Putamen (tissue), 1 donor: ENCODE data around the gene IGSF23.
"Not testable (repeated sequence)": the region's sequence is repeated elsewhere in the genome, so short reads cannot be mapped to it uniquely, and the experiment has no call there.

ENCODE experiments used
- DNase-seq: peaks from one replicate; pipeline ENCODE4 v3.0.0-alpha.2; 2016; ENCODE audit warnings: low spot score

Gene IGSF23

DNA sequence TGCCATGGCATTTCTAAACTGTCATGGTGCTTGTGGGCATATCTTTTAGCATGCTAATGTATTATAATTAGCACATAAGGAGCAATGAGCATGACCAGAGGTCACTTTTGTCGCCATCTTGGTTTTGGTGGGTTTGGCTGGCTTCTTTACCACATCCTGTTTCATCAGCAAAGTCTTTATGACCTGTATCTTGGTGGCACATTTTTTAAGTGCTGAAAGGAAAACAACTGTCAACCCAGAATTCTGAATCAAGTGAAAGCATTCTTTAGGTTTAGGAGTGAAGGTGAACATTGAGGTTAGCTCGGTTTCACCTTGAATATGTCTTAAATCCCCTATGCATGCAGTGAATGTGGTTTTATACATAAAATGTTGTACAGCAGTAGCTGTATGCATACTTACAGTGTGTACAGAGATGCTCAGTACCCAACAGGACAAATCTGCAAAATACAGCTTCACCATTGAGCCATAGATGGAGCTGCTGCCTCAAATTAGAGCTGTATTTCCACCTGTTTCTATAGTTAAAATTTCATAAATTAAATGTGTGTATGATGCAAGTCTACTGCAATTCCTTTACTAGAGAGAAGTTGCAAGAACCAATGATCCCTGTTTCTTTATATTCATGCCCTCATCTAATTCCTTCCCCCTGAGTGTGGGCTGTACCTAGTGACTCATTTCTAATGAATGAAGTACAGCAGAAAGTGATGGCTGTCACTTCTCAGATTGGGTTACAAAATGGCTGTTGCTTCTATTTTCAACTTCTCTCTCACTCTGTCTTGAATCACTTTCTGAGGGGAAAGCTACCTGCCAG lies 25.2 kb upstream of the IGSF23 start:
- peak; percentile 53 for DNase-seq

DNA sequence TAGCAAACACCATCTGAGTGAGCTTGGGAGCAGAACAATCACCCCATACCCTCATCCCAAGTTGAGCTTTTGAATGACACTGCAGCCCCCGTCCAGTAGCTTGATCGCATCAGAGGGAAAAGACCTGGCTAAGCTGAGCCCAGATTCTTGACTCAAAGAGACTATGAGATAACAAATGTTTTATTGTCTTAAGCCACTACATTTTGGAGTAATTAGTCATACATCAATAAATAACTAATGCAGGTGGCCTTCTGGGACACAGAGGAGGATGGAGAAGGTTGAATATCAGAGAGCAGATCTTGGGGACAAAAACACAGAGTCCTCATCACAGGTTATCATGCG lies 24.6 kb upstream of the IGSF23 start:
- DNase-seq = no peak

DNA sequence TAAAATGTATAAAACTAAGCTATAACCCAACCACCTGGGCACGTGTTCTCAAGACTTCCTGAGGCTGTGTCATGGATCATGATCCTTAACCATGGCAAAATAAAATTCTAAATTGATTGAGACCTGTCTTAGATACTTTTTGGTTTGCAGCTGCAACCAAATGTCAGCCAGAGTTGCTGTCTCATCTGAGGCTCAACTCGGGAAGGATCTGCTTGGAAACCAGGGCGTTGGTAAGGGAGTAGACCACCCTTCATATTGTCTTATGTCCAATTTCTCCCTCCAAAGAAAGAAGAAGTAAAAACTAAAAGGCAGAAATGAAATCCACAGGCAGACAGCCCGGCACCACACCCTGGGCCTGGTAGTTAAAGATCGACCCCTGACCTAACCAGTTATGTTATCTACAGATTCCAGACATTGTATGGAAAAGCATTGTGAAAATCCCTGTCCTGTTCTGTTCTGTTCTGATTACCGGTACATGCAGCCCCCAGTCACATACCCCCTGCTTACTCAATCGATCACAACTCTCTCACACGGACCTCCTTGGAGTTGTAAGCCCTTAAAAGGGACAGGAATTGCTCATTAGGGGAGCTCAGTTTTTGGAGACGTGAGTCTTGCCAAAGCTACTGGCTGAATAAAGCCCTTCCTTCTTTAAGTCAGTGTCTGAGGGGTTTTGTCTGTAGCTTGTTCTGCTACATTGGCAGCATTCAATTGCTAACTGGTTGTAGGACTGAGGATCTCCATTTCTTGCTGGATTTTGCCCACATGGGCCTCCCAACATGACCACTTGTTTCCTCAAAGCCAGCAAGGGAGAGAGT lies 22.9 kb upstream of the IGSF23 start:
- DNase-seq = no peak

DNA sequence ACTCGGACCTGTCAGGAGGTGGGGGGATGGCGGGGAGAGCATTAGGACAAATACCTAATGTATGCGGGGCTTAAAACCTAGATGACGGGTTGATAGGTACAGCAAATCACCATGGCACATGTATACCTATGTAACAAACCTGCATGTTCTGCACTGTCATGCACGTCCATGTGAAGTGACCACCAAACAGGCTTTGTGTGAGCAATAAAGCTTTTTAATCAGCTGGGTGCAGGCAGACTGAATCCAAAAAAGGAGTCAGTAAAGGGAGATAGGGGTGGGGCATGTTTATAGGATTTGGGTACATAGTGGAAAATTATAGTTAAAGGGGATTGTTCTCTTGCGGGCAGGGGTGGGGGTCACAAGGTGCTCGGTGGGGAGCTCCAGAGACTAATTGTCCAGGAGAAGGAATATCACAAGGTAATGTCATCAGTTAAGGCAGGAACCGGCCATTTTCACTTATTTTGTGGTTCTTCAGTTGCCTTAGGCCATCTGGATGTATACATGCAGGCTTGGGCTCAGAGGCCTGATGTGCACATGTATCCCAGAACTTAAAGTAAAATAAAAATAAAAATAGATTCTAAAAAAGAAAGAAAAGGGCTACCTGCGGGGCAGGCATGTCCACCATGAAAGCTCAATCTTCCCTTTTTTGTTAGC lies 21.9 kb upstream of the IGSF23 start:
- DNase-seq = not testable (repeated sequence)

DNA sequence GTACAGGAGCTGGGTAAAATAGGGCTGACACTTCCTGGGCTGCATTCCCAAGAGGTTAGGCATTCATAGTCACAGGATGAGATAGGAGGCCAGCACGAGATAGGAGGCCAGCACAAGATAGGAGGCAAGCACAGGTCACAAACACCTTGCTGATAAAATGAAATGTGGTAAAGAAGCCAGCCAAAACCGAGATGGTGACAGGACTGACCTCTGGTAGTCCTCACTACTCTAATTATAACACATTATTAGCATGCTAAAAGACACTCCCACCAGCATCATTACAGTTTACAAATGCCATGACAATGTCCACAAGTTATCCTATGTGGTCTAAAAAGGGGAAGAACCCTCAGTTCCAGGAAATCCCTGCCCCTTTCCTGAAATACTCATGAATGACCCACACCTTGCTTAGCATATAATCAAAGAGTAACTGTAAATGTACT lies 20.9 kb upstream of the IGSF23 start:
- DNase-seq = no peak

DNA sequence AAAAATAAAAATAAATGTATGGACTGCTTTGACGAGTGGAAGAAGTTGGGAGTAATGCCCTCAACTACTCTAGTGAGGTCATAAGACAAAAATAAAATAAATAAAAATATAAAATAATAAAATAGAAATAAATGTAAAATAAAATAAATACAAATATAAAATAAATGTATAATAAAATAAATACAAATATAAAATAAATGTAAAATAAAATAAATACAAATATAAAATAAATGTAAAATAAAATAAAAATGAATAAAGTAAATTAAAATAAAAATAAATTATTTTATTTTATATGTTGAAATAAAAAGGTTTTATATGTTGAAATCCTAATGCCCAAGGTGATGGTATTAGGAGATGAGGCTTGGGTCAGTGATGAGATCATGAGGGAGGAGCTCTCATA lies 20.1 kb upstream of the IGSF23 start:
- no peak for DNase-seq

DNA sequence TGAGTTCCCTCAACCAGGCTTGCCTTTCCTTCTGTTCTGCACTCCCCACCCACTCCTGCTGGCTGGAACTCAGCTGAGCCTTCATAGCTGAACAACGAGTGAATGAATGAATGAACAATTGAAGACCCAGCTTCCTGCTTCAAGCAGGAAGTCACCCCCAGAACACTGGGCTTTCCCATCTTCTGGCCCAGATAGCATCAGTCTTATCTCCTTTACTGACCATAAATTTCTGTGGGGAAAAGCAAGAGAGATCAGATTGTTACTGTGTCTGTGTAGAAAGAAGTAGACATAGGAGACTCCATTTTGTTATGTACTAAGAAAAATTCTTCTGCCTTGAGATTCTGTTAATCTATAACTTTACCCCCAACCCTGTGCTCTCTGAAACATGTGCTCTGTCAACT lies 19.5 kb upstream of the IGSF23 start:
- not testable (repeated sequence) for DNase-seq

DNA sequence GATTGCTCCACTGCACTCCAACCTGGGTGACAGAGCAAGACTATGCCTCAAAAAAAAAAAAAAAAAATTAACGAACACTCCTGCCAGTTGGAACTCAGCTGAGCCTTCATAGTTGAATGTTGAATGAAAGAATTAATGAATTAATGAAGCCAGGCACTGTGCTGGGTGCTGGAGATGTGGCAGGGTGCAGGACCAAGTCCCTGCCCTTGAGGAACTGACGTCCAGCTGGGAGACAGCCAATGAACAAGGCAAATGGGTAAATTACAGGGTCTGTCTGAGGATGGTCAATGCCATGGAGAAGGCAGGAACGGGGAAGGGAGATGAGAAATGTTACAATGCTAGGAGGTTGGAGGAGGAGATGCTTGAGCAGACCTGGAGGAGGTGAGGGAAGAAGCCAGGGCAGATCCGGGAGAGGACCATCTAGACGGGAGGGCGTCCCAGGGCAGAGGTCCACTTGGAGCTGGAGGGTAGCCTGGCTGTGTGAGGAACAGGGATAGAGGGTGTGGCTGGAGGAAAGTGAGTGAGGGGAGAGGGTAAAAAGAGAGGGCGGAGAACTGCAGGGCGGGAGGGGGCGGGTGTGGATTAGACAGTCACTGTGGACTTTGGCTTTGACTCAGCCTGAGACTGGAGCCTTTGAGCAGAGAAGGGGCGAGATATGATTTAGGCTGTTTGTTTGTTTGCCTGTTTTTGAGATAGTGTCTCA lies 16.8 kb upstream of the IGSF23 start:
- no peak for DNase-seq

DNA sequence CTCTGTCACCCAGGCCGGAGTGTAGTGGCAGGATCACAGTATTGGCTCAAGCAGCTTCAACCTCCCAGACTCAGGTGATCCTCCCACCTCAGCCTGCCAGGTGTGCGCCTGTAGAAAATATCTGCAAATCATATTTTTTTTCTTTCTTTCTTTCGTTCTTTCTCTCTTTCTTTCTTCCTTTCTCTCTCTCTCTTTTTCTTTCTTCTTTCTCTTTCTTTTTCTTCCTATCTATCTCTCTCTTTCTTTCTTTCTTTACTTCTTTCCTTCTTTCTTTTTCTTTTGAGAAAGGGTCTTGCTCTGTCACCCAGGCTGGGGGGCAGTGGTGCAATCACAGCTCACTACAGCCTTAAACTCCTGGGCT lies 16.3 kb upstream of the IGSF23 start:
- DNase-seq = no peak

DNA sequence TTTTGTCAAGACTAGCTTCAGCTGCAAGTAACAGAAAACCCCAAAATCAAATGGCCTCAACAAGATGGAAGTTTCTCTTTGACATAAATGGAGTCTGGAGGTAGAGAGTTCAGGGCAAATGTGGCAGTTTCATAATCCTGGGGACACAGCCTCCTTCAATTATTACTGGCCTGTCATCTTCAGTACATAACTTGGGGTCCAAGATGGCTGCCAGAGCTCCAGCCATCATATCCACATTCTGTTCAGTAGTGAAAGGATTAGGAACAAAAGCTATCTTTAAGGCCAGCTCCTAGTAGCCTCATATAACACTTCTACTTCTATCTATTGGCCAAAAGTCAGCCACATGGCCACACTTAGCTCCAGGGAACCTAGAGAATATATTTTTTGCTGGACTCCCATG lies 15.0 kb upstream of the IGSF23 start:
- DNase-seq = no peak

DNA sequence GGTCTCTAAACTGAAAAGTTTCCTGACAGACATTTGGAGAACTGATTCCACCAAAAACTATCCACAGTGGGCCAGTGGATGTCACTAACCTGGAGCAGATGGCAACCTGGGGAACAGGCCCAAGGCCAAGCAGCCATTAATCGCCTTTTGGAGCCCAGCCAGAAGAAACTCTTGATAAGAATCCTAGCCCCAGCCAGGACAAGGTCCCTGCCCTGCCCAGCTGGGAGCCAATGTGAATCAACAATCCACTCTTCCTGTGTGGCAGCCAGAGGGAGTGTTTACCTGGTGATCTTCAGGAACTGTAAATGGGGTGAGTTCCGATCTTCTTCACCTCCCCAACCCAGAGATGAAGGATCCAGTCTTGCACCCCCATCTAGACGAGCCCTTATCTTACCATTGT lies 14.5 kb upstream of the IGSF23 start:
- DNase-seq = no peak

DNA sequence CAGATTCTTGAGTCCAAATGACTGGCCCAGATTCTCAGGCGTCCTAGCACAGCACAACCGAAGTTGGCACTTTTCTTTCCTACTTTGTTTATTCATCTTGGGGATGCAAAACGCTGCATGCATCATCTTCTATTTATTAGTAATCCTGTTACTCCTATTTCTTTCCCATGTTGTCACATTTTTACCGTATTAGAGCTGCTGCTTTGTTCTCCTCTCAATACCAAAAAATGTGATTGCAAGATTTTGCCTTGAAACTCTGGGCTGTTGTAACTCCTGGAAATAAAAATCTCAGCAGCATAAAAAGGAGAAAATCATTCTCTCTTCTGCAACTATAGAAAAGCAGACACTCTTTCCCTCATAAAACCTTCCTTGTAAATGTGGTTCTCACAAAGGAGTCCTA lies 12.9 kb upstream of the IGSF23 start:
- DNase-seq = no peak

DNA sequence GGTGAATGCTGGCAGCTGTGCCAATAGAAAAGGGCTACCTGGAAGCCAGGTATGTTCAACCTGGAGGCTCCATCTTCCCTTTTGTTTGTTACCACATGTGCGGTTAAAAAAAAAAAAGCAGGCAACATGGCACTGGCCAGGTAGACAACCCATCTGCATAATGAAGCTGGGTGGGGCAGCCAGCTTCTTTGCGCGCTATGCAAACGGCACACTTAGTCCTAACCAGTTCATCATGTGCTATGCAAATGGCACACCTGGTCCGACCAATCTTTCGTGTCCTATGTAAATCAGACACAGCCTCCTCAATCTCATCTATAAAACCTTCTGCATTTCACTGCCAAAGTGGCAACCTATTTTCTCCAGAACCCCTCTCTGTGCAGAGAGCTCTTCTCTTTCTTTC lies 11.3 kb upstream of the IGSF23 start:
- DNase-seq = no peak

DNA sequence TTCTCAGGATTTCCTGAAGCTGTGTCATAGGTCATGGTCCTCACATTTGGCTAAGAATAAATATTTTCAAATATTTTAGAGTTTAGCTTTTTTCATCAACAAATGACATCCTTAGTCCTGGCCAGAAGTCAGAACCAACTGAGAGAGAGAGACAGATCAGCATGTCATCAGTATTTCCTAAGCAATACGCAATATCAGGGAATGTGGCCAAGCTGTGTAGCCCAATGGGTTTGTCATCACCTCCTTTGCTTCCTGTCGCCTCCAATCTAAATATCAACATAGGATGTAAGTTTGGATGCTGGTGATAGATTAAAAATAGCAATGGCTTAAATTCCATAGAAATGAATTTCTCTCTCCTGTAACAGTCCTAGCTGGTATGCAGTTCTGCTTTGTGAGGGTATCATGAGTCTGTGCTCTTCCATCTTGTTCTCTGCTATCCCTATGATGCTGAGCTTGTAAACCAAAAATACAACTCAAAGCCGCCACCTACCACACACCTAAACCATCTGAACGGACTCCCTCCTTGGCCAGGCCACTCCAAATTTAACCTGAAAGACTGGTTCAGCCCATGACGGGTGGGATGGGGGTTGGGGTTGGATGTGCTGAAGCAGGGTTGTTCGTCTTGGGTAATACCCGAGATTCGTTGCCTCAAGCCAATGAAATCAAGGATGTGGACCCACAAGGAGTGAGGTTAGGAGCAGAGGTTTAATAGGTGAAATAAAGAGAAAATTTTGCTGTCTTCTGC lies 10.0 kb upstream of the IGSF23 start:
- no peak for DNase-seq

DNA sequence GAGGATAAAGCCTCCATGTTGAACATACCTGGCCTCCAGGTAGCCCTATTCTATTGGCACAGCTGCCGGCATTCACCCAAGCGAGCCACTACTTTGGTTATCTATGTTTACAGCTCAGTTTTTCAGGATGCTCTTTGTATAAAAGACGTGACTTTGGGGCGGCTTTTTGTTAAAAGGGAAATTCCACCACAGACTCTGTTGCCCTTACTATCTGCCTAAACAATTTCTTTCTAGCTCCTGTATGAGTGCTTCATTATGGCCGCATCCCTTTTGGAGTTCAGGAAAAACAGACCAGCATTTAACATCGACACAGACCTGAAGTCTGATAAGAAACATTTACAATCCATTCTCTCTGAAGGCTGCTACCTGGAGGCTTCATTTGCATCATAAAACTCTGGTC lies 9.1 kb upstream of the IGSF23 start:
- DNase-seq = no peak

DNA sequence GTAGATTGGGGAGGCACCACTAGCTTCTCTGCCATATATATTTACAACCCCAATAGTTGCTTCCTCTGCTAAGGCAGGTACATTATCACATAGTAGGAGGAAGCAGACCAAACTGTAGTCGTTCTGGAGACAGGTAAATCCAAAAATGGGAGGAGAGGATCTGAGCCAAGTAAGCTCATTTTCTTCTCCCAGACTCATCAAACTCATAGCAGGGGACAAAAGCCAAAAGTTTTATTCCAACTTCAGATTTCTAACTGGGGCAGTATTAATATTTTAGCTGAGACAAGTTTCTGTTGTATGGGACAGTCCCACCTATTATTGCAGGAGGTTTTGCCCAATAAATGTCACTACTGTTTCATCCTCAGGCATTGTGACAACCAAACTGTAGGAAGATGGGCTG lies 7.8 kb upstream of the IGSF23 start:
- no peak for DNase-seq

DNA sequence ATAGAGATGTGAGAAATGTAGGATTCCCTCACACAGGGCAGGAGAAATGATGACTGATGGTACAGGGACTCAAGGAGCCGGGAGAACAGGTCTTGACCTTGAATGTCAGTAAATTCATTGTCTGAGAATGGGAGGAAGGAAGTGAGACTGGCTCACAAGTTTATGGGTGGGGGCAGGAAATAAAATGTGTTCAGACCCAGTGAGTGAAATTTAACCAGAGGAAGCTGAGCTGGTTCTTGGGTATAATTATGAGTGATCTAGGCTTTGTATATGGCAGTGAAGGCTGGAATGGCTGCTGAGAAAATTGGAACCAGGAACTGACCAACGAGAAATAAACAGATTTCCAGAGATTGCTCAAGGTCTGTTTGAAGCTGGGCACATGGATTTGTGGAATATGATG lies 6.3 kb upstream of the IGSF23 start:
- DNase-seq = no peak

DNA sequence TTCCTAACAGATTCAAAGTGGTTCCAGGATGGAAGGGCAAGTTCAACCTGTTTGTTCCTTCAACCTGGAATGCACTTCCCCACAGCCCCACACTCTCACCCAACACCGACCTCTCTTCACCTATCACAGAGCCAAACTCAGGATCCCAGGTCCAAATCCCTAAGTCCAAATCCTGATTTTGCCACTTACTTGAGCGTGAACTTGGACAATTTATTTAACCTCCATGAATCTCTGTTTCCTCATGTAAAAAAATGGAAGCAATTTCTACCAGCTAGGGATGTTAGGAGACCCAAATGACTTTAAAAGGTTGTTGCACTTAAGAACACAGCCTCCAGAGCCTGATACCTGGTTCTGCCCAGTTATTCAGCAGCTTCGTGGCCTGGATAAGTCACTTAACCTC lies 5.4 kb upstream of the IGSF23 start:
- DNase-seq = no peak

DNA sequence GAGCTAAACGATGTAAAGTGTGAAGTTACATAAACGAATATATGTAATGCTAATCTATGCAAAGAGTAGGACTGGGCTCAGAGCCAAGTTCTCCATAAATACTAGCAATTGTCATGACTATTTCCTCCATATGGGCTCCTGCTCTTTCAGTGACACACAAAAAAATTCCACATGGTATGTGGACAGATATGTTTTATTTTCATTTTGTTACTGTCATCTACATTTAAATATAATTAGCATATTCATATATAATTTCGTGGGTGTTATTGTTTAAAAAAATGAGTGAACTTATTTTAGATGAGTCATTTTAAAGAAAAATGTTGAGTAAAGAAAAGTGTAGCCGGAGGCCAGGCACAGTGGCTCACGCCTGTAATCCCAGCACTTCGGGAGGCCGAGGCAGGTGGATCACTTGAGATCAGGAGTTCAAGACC lies 5.0 kb upstream of the IGSF23 start:
- DNase-seq = peak; percentile 34

DNA sequence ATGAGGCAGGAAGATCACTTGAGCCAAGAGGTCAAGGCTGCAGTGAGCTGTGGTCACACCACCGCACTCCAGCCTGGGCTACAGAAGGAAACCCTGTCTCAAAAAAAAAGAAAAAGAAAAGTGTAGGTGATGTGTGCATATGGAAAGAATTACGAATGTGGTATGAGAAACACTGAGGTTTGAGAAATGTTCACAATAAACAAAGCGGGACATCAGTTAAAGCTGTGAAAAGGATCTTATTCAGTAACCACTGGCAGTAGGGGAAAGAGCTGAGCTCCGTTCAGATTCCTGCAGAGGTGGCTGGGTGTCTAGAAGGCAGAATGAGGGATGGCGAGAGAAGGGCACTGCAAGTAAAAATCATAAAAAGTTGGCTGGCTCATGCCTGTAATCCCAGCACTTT lies 4.1 kb upstream of the IGSF23 start:
- DNase-seq = no peak

DNA sequence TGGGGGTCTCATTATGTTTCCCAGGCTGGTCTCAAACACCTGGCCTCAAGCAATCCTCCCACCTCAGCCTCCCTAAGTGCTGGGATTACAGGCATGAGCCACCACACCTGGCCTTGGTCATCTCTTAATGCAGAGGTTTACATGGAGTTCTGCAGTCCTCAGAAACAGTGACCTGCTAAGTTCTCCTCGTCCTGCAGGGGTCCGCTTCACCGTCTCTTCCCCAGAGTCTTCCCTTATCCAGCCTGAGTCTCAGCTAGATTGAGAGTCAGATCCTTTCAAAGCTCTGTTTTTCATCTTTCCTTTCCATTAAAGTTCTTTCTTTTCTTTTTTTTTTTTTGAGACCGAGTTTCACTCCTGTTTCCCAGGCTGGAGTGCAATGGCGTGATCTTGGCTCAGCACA lies 2.9 kb upstream of the IGSF23 start:
- DNase-seq = not testable (repeated sequence)

DNA sequence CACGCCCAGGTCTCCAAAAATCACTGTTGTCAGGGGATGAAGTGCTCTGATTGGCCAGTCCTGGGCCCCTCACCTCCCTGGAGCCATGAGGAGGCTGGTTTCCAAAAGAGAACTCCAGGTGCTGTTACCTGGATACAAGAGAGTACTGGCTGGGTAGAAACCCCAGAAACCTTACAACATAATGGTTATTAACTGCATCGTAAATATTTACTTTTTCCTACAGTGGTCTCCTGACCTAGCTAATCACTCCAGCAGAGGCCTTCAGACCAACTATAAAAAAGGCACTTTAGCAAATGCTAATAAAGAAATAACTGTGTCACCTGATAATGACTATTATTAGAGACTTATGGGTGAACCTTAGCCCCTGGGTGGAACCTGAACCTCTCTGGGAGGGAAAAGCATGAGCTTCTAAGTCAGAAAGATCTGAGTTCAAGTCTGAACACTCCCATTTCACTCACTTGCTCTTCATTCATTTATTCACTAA lies 1.5 kb upstream of the IGSF23 start:
- no peak for DNase-seq
